Measurements from ENCODE around the gene MSI2. TPM values are rescaled to one million over a fixed set of nuclear protein-coding genes. Genes with fewer than 3 reads are reported as not detected.

Gene MSI2
- total RNA-seq (2022; extraction: Qiagen RNA extraction; ENCODE audit: low read depth): 36.6 to 53.5 TPM (median 48.9 TPM) in 5 replicates

DNA sequence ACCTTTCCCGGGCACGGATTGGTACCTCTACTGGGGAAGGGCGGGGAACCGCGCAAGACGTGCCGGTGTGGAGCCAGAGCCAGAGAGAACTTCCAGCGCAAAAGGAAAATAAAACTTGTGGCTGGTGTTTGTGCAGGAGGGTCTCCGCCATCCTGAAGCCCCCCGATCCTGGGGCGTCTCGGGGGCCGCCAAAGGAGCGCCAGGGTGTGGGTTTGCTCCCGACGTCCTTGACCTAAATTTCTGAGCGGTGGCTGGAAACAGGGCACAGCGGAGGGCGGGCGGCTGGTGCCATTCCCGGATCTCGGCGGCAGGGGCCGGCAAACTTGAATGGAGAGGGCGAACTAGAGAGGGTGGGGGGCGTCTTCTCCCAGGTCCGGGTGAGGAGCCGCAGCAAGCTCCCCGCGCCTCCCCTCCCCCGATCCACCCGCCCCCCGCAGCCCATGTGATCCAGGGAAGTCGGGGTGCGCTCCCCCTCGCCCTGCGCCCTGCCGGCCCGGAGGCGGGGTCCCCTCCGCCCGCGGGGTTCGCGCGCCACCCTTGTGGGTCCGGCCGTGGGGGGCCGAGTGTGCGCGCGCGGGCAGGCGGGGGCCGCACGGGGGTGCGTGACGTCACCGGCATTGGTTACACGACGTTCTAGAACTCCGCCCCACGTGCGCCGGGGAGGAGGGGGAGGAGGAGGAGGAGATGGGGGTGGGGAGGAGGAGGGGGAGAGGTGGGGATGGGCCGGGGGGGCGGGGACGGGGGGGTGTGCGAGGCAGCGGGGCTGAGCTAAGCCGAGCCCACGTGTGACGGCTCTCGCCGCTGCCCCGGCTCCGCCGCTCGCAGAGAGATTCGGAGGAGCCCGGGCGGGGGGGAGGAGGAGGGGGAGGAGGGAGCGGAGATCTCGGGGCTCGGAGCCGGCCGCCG, at the start of gene MSI2:
Gene MSI2 (plus strand): TSS at position 748 of the 906 bp plus-strand sequence. CDS start 220 bp downstream, outside the sequence.

Other genes with a start within 250 kb of the MSI2 start
- 47.1 to 55.4 TPM (median 54.1 TPM) in 5 replicates for gene AKAP1, start 171.3 kb upstream of the MSI2 start, total RNA-seq (2022; extraction: Qiagen RNA extraction; ENCODE audit: low read depth)

Measured in A549 treated with ZK216348 at 1 μM for 4 hours (cell line).